Daoy (cell line): ENCODE data around the gene MAPKBP1. TPM values are rescaled to one million over a fixed set of nuclear protein-coding genes. Genes with fewer than 3 reads are reported as not detected.
"Not testable (repeated sequence)": the region's sequence is repeated elsewhere in the genome, so short reads cannot be mapped to it uniquely, and the experiment has no call there.

ENCODE experiments used
- DNase-seq: peaks from one replicate; pipeline ENCODE4 v3.0.0-alpha.2; 2015; ENCODE audit warnings: low read depth
- total RNA-seq: library from RNA; depleted of rRNA; stranded (reverse); fragments of >200 nt; shearing (Covaris generic); gene quantifications from 2 replicates; pipeline ENCODE4 v1.2.3, GENCODE V29; 2014; rRNA removed

The MAPKBP1 gene
- 3.7 and 4.3 TPM in 2 replicates for total RNA-seq

GRCh38 chr15:41774062-41774881, at the start of gene MAPKBP1:
Gene MAPKBP1 (plus strand): TSS chr15:41774484. CDS start chr15:41775276, 792 bp downstream.
- DNase-seq, result peak; percentile 99

GRCh38 chr15:41727143-41727542, 47.1 kb upstream of the MAPKBP1 start:
- DNase-seq, result no peak

- not testable (repeated sequence) for DNase-seq
Observed at GRCh38 chr15:41728061-41728460, 46.2 kb upstream of the MAPKBP1 start.

- no peak for DNase-seq
Observed at GRCh38 chr15:41730543-41730942, 43.7 kb upstream of the MAPKBP1 start.

GRCh38 chr15:41732483-41732882, 41.8 kb upstream of the MAPKBP1 start:
- no peak for DNase-seq

GRCh38 chr15:41734079-41734478, 40.2 kb upstream of the MAPKBP1 start:
- DNase-seq, result no peak

- no peak for DNase-seq
Observed at GRCh38 chr15:41735046-41735445, 39.2 kb upstream of the MAPKBP1 start.

- DNase-seq, result not testable (repeated sequence)
Observed at GRCh38 chr15:41735492-41735891, 38.8 kb upstream of the MAPKBP1 start.

GRCh38 chr15:41746802-41747201, 27.5 kb upstream of the MAPKBP1 start:
- DNase-seq, result no peak

GRCh38 chr15:41756198-41756597, 18.1 kb upstream of the MAPKBP1 start:
- no peak for DNase-seq

- DNase-seq, result peak; percentile 61
Observed at GRCh38 chr15:41772720-41773331, 1.5 kb upstream of the MAPKBP1 start.

- no peak for DNase-seq
Observed at GRCh38 chr15:41773332-41773728, 954 bp upstream of the MAPKBP1 start.

GRCh38 chr15:41773729-41774061, 589 bp upstream of the MAPKBP1 start:
- no peak for DNase-seq

GRCh38 chr15:41774882-41775417, 666 bp downstream of the MAPKBP1 start:
- DNase-seq, result no peak

GRCh38 chr15:41775651-41776050, 1.4 kb downstream of the MAPKBP1 start:
- DNase-seq, result no peak

GRCh38 chr15:41777421-41777973, 3.2 kb downstream of the MAPKBP1 start:
- peak; percentile 18 for DNase-seq

- no peak for DNase-seq
Observed at GRCh38 chr15:41778521-41778920, 4.2 kb downstream of the MAPKBP1 start.

- no peak for DNase-seq
Observed at GRCh38 chr15:41779662-41780157, 5.4 kb downstream of the MAPKBP1 start.

GRCh38 chr15:41780266-41780665, 6.0 kb downstream of the MAPKBP1 start:
- DNase-seq, result no peak

- no peak for DNase-seq
Observed at GRCh38 chr15:41780727-41781126, 6.4 kb downstream of the MAPKBP1 start.

GRCh38 chr15:41782371-41783282, 8.3 kb downstream of the MAPKBP1 start:
- no peak for DNase-seq
